Left ventricle myocardium inferior (tissue), 1 donor: ENCODE data around the gene UBE2E2. TPM values are rescaled to one million over a fixed set of nuclear protein-coding genes. Genes with fewer than 3 reads are reported as not detected.

Experiments used
- DNase-seq: peaks from one replicate; pipeline ENCODE4 v3.0.0-alpha.2; 2020
- H3K27ac ChIP-seq: fragments of 200-600 bp; replicated peaks from 2 replicates; pipeline ENCODE4 v1.8.0; 2021
- H3K27me3 ChIP-seq: fragments of 200-600 bp; 2 replicates; pipeline ENCODE4 v1.8.0; 2021; ENCODE audit warnings: low read depth
- H3K36me3 ChIP-seq: fragments of 200-600 bp; 2 replicates; pipeline ENCODE4 v1.8.0; 2021
- H3K4me1 ChIP-seq: fragments of 200-600 bp; 2 replicates; pipeline ENCODE4 v1.8.0; 2021
- H3K4me3 ChIP-seq: fragments of 200-600 bp; 2 replicates; pipeline ENCODE4 v1.8.0; 2021; ENCODE audit warnings: mild to moderate bottlenecking, moderate library complexity
- H3K9me3 ChIP-seq: fragments of 200-600 bp; replicated peaks from 2 replicates; pipeline ENCODE4 v1.8.0; 2021
- intact Hi-C: fragments of 100-400 bp; cut with micrococcal nuclease; formaldehyde crosslinking; loops from one replicate; pipeline ENCODE4 v1.11.0; 2022
- total RNA-seq: library from RNA; stranded (reverse); fragmentation: NEBNext Ultra II Directional; extraction: Animal tissue kit (Norgen Biotek cat#: 25700); gene quantifications from one replicate; pipeline ENCODE4 v1.2.1, GENCODE V29; 2021
- TF ChIP-seq, protein P1 (sequence below): fragments of 200-600 bp; IDR thresholded peaks from 2 replicates; pipeline ENCODE4 v1.8.0; 2021; ENCODE audit warnings: antibody characterized with exemption, mild to moderate bottlenecking, borderline replicate concordance
- donor health status: DM: no; HTN: yes; CAD: no; lungs with severe emphysema.

UBE2E2 gene
- total RNA-seq, 1 donor from 2014 or later = 47.2 TPM

- intact Hi-C loops = no loop called here
- TF ChIP-seq, protein P1, sequence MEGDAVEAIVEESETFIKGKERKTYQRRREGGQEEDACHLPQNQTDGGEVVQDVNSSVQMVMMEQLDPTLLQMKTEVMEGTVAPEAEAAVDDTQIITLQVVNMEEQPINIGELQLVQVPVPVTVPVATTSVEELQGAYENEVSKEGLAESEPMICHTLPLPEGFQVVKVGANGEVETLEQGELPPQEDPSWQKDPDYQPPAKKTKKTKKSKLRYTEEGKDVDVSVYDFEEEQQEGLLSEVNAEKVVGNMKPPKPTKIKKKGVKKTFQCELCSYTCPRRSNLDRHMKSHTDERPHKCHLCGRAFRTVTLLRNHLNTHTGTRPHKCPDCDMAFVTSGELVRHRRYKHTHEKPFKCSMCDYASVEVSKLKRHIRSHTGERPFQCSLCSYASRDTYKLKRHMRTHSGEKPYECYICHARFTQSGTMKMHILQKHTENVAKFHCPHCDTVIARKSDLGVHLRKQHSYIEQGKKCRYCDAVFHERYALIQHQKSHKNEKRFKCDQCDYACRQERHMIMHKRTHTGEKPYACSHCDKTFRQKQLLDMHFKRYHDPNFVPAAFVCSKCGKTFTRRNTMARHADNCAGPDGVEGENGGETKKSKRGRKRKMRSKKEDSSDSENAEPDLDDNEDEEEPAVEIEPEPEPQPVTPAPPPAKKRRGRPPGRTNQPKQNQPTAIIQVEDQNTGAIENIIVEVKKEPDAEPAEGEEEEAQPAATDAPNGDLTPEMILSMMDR = no peak
- H3K4me3 ChIP-seq = no peak overlapping the region
- no peaks in the 10 kb centered on the region for H3K9me3 ChIP-seq
- H3K27ac ChIP-seq = no peak overlapping the region
- H3K4me1 ChIP-seq = no peaks in the 10 kb centered on the region
- no peaks in the 10 kb centered on the region for H3K27me3 ChIP-seq
- no peak for DNase-seq
- H3K36me3 ChIP-seq = no peaks in the 10 kb centered on the region
These were observed 345.6 kb downstream of the UBE2E2 start for GRCh38 chr3:23548706-23549105.

- no peaks in the 10 kb centered on the region for H3K9me3 ChIP-seq
- intact Hi-C loops = no loop called here
- no peaks in the 10 kb centered on the region for H3K27me3 ChIP-seq
- no peak overlapping the region for H3K27ac ChIP-seq
- no peak for DNase-seq
- TF ChIP-seq, protein P1 = no peak
- H3K4me1 ChIP-seq = no peaks in the 10 kb centered on the region
- H3K4me3 ChIP-seq = no peak overlapping the region
- no peaks in the 10 kb centered on the region for H3K36me3 ChIP-seq
These were observed 346.2 kb downstream of the UBE2E2 start for GRCh38 chr3:23549148-23549910.

DNA sequence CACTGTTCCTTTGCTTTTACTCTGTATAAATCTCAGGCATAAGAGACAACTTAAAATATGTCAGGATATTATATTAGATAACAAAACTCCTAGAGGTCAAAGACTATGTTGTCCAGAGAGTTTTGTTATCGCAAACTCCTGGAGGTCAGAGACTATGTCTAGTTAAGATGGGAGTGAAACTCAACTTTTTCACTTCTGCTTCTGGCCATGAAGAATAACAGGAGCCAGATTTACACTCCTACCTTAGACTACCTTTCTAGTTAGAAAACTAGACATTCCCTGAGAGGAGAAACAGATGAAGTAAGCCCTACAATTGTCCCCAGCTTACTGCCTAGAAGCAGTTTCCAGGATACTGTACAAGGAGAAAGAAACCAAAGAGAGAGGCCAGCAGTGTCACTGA is 347.3 kb downstream of the UBE2E2 start:
- H3K4me1 ChIP-seq = no peaks in the 10 kb centered on the region
- no peak overlapping the region for H3K27ac ChIP-seq
- no peaks in the 10 kb centered on the region for H3K36me3 ChIP-seq
- no peaks in the 10 kb centered on the region for H3K27me3 ChIP-seq
- TF ChIP-seq, protein P1 = no peak
- H3K4me3 ChIP-seq = no peak overlapping the region
- intact Hi-C loops = no loop called here
- DNase-seq = no peak
- no peaks in the 10 kb centered on the region for H3K9me3 ChIP-seq

DNA sequence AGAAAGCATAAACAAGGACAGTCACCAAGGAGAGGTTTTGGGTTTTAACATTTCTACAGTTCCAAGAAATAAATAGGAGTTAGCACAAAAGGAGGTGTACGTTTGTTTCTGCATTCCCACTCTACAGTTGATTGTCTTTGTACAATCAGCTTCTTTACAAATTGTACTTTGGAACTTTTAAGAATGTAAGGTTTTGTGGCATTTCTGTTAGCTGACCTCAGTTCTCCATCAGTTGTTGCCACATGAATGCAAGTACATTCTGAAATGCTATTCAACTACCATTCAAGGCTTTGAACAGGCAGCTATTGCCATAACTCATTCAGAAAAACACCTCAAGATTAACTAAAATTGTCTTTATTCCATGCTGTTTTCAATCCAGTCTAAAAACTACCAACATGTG is 349.4 kb downstream of the UBE2E2 start:
- H3K27ac ChIP-seq = no peak overlapping the region
- H3K4me1 ChIP-seq = no peaks in the 10 kb centered on the region
- H3K27me3 ChIP-seq = no peaks in the 10 kb centered on the region

GRCh38 chr3:23553353-23553752 is 350.2 kb downstream of the UBE2E2 start:
- H3K36me3 ChIP-seq = no peaks in the 10 kb centered on the region
- H3K27ac ChIP-seq = no peak overlapping the region
- H3K9me3 ChIP-seq = no peaks in the 10 kb centered on the region
- H3K4me3 ChIP-seq = no peak overlapping the region
- H3K27me3 ChIP-seq = no peaks in the 10 kb centered on the region
- TF ChIP-seq, protein P1 = no peak
- no peaks in the 10 kb centered on the region for H3K4me1 ChIP-seq
- intact Hi-C loops = no loop called here
- no peak for DNase-seq

More for the DNA sequence above, 349.4 kb downstream of the UBE2E2 start:
- Histone ChIP-seq H3K9me3 (no peaks in the 10 kb centered on the region), H3K36me3 (no peaks in the 10 kb centered on the region), H3K4me3 (no peak overlapping the region)
- TF ChIP-seq, protein P1 = no peak
- intact Hi-C loops = no loop called here
- DNase-seq = no peak
